ENCODE data around the gene HDAC4.

Gene HDAC4

DNA sequence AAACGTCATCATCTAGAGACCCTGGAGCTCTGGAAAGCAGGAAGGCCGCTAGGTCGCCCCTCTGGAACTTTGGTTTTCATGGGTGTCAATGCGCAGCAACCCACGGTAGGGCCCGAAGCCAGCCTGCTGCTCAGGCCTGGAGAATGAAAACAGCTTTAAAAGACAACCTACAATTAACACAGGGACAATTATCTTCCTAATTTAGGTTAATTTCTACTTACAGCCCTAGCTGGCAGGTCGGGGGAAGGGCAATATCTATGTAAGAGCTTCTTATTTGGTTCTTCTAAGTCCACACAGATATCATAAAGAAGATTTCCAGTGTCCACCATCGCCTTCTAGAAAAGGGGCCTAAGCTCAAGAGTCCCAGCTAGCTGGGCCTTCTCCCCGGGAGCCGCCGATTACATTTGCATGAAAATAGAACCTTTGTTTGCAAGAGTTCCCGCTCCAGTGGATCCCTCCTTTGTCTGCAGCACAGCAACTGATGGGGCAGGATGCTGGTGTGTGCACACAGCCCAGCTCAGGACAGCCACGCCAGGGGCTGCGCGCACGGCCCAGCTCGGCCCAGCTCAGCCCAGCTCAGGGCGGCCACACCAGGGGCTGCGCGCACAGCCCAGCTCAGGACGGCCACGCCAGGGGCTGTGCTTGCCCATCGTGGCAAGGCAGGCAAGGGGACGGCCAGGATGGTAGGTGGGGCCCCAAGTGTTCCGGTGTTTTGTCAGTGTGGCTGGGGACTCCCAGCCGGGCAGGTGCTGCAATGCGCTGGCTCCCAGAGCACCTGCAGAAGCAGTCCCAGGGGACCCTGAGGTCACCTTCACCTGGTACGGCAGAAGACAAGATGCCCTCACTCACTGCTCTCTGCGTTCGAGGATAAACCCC, 109.1 kb downstream of the HDAC4 start:
- DNase-seq = no peak

GRCh38 chr2:239290618-239291474, 110.0 kb downstream of the HDAC4 start:
- DNase-seq = no peak

DNA sequence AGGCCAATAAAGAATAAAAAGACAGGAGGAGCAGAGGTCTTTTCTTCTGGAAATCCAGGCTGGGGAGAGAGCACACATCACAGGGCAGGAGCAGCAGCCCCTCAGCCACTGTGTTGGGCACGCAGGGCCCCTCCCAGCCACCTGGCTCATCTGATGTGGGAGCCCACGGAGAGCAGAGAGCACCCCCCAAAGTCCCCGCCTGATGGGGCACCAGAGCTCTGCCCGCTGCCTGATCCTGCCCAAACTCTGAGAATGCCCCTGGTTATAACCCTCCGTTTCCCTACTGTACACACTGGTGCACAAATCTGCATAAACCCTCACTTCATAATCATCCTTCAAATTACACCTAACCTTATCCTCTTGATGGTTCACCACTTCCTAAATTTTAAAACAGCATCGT, 111.3 kb downstream of the HDAC4 start:
- DNase-seq = peak; percentile 20

- peak; percentile 57 for DNase-seq
Measured at GRCh38 chr2:239288951-239289511, 111.8 kb downstream of the HDAC4 start.

DNA sequence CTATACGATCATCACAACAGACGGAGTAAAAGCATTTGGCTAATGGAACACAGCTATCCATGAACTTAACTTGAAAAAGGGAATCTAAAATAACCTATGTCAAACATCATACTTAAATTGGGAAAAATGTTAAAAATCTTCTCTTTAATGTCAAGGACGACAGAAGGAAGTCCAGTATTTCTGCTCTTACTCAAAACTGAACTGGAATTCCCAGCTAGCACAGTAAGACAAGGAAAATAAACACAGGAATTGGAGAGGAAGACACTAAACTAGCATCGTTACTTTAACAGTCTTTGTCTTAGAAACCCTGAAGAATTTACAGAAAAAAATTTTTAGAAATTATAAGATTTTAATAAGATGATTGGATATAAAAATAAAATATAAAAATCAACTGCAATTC, 112.6 kb downstream of the HDAC4 start:
- no peak for DNase-seq

DNA sequence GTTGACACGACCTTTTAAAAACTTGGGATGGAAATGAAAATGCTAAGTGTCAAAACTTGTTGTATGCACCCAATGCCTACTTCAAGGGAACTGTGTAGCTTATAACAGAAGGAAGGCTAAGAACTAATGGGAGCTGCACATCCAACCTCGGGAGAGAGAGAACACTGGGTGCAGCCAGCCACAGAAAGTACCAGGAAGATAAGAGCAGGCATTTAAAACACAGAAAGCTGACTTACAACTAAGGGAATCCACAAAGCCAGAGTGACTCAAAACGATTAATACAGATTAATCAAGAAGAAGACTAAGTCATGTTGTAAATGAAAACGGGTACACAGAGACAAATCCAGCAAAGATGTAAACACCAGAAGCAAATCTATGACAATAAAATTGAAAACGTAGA, 113.4 kb downstream of the HDAC4 start:
- no peak for DNase-seq

DNA sequence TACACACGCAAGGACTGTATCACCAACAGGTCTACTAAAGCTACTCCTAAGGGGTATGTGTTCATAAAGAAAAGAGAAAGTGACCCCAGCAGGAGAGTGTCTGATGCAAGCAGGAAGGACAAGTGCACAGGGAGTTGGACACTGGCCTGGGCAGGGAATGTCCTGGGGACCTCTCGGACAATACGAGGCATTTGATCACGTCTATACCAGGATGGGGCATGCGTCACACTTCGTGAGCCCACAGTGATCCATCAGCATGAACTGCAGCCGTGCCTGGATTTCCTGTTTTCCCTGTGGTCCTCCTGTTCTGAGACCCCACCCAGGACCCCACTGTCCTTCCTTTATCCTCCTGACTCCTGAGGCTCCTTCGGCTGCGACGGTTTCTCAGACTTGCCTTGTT, 113.9 kb downstream of the HDAC4 start:
- no peak for DNase-seq

GRCh38 chr2:239285932-239286230, 114.9 kb downstream of the HDAC4 start:
- peak; percentile 22 for DNase-seq

GRCh38 chr2:239285071-239285931, 115.5 kb downstream of the HDAC4 start:
- peak; percentile 47 for DNase-seq

GRCh38 chr2:239283961-239284795, 116.6 kb downstream of the HDAC4 start:
- DNase-seq = no peak

DNA sequence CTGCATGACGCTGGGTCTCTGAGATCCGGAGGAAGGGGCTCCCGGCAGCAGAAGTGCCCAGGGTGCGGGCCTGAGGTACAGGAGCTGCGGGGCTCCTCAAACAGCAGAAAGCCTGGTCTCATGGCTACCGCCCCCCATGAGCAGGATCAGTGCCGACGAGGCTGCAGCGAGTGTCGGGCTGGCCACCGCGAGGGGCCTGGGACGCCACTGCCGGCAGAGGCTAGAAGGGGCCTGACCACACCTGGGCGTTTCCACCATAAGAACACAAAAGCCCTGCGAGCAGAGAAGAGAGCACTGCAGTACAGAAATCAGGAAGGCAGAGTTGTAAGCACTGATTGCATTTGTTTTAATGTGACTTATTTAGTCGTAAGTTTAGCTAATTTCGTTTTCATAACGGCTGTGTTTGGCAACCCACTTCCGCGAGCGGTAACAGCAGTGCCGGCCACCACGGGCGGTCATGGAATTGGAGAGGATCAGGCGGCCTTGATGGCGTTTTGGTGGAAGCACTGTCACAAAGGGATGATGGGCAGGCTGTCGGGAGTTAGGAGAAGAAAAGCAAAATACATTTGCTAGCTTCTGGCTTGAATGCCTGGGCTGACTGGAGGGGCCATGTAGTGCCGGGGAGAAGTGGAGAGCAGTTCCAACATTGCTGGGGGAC, 117.4 kb downstream of the HDAC4 start:
- no peak for DNase-seq

- DNase-seq = no peak
Measured at GRCh38 chr2:239282448-239283287, 118.2 kb downstream of the HDAC4 start.

DNA sequence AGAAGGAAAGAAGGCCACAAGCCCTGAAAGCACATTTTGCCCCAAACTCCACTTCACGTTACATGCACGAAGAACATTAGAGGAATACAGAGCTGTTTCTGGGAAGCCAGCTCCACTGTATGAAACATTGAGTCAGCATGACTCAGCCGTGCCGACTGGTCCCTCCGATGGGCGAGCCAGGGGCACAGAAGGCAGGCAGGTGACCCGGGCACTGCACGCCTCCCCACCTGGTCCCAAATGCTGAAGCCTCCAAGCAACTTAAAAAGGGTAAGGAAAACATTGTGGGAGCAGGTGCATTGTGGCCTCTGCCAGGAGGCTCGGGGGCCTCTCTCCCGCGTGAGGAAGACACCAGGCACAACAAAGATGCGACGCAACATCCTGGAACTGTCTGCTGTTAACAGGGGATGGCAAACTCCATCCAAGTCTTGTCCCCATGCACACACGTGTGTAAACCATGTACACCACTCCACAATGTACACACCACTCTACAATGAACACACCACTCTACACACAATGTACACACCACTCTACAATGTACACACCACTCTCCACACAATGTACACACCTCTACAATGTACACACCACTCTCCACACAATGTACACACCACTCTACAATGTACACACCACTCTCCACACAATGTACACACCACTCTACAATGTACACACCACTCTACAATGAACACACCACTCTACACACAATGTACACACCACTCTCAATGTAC, 120.4 kb downstream of the HDAC4 start:
- DNase-seq = peak; percentile 65

DNA sequence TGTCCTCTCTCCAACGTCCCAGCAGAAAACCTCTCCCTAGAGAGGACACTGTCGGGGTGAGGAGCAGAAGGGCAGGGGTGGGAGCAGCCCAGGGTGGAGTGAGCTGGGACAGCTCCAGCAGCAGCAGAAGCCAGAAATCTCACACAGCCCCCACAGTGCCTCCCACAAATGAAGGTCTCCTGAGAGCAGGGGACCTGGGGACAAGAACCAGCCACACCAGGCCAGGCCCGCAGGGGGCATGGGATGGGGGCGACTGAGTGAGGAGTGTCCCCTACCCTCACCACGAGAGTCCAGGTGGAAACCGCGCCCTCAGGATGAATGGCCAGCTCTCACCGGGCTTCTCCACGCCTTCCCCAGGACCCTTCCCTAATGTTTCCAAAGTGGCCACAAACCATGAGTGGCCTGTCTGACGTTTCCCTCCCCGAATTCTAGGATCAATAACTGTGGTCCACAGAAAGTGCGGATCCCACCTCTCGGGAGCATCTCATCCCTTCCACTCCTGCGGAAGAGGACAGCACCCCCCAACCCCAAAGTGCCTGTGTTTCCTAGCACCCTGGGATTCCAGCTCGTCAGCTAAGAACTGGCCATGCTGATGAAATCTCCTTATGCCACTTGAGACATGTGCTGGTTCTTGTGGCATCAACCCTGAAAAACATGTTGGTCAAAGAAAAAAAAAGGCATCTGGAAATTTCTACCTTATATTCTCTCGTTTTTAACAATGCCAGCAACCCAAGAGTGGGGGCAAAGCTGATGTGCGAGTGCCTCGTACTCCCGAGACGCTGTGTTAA, 121.1 kb downstream of the HDAC4 start:
- DNase-seq = no peak

DNA sequence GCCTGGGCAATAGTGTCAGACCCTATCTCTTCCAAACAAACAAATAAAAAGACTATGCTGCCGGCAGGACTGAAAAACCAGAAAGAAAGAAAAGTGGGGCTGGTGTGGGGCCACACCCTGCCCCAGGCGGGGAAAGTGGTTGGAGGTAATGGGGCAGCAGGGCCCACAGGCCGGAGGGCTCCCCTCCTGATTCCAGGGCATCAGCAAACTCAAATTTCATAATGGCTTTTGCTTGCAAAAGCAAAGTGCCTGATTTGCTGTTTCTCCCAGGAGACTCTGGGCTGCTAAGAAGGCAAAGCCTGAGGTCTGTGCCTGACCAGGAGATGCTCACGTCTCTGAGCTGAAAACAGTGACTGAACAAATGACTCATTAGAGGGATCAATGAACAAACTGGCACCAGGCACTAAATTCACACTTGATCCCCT, 121.9 kb downstream of the HDAC4 start:
- no peak for DNase-seq

- DNase-seq = no peak
Measured at GRCh38 chr2:239278361-239278760, 122.5 kb downstream of the HDAC4 start.

DNA sequence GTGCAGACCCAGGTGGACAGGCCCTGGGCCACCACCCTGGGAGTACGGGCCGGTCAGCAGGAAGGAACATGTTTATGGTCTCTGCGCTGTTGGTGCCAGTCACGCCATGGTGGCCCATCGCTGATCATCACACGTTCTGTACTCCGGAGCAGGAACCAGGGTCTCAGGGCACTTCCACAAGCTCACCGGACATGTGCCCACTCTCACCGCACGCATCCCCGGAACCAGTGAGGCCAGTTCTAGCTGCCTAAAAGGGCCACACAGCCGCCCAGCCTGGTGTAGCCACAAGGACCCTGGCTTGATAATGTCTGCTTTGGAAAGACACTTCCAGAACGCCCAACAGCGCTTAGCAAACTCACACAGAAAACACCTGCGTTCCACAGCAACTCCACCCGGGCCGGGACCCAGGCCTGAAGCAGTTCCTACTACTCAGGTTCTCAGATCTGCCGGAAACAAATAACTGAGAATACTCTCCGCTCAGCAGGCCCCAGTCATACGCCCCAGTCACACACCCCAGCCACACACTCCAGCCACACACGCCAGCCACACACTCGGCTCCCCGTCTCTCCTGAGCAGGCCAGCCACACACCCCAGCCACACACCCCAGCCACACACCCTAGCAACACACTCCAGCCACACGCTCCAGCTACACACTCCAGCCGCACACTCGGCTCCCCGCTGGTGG, 123.3 kb downstream of the HDAC4 start:
- no peak for DNase-seq

DNA sequence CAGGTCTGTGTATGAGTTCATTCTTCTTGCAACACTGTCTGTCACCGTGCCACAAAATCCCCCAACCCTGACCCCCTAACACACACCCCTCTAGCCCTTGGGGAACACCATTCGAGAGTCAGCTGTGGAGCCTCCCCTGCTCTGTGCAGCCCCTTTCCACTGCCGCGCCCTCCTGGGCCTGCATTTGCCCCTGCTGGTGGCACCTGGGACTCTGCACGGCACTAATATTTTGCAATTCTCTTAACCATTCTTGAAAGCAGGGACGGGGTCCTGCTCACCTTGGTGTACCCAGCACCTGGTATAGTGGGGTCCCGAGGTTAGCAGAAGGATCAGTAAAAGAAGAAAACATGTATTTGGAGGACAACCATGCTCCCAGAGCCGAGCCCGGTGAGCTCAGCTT, 124.0 kb downstream of the HDAC4 start:
- no peak for DNase-seq
